HG03039 (cell line): ENCODE results near the gene RAB20.
"Not testable (repeated sequence)": the region's sequence is repeated elsewhere in the genome, so short reads cannot be mapped to it uniquely, and the experiment has no call there.

Experiments
- ATAC-seq: cut with Tn5 transposase; IDR thresholded peaks from one replicate; pipeline ENCODE4 v1.9.1; 2021; ENCODE audit warnings: mild to moderate bottlenecking, moderate library complexity; ENCODE audit not compliant: unreplicated experiment

Gene RAB20

GRCh38 chr13:110512198-110512740, 49.3 kb downstream of the RAB20 start:
- no peak for ATAC-seq

DNA sequence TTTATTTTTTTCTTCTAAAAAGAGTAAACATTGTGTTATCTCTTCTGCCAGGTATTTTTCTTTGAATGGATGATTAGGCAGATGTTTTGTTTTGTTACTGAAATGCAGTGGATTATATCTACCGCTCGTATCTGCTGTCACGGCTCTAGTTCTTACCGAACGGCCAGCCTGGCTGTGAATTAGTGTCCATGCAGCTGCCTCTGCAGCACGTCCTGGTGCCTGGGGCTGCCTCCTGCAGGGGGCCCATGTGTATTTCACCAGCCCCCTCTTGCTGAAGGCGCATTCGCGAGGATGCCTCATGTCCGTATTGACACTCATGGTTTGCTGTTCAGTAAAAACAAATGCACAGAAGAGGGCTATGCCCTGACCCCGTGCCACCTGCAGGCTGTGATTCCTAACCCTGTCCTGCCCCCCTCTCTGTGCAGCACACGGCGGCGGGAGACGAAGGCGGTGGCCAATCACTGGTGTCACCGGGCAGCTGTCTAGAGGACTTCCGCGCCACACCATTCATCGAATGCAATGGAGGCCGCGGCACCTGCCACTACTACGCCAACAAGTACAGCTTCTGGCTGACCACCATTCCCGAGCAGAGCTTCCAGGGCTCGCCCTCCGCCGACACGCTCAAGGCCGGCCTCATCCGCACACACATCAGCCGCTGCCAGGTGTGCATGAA, 49.9 kb downstream of the RAB20 start:
- no peak for ATAC-seq

DNA sequence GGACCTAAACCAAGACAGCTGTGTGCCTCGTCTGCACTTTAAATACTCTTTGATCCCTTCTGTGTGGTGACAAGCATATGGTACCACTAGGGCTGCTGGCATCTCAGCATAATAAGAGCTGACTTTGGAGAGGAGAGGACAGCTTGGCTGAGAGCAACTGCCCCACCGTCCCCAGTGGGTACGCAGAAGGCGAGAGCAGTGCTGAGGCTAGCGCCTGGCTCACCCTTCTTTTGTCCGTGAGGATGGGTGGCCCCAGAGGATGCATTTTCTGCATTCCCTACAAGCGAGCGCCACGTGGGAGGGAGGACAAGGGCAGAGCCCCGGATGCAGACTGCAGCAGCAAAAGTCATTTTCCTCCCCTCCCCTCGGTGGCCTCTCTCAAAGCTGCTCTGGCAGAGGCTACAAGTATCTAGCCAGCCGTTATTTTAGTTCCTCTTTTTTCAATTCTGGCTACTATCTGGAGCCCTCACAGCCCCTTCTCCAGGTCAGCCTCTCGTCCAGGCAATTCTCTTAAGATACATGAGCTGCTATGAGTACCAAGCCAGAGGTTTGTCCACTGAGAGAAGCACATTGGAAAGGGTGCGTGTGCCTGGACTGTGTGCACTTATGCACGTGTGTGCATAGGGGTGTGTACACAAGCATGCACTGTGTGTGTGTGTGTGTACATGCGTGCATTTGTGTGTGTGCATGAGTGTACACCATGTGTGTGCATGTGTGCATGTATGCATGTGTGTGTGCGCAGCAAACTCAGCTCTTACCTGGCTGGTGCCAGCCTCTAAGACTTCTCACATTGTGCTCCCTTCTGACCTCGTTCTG, 51.3 kb downstream of the RAB20 start:
- peak; percentile 54 for ATAC-seq

DNA sequence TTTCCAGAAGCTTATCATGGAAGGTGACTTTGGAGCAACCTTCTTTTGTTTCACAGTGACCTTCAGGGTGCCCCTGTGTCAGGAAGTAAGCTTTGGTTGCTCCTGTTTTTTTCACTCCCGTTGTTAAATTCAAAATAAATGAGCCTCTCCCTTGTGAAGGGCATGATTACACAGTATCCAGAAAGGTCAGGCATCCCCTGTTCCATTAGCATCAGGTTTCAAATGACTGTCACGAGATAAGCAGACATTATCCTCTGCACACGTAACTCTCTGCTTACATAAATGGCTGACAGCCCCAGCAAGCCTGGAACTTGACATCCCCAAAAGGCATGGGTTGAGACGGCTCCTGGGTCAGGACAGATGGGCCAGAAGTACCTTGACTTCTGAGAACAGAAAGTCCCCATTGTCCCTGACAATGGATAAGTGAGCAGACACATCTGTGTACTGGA, 52.0 kb downstream of the RAB20 start:
- ATAC-seq: no peak

DNA sequence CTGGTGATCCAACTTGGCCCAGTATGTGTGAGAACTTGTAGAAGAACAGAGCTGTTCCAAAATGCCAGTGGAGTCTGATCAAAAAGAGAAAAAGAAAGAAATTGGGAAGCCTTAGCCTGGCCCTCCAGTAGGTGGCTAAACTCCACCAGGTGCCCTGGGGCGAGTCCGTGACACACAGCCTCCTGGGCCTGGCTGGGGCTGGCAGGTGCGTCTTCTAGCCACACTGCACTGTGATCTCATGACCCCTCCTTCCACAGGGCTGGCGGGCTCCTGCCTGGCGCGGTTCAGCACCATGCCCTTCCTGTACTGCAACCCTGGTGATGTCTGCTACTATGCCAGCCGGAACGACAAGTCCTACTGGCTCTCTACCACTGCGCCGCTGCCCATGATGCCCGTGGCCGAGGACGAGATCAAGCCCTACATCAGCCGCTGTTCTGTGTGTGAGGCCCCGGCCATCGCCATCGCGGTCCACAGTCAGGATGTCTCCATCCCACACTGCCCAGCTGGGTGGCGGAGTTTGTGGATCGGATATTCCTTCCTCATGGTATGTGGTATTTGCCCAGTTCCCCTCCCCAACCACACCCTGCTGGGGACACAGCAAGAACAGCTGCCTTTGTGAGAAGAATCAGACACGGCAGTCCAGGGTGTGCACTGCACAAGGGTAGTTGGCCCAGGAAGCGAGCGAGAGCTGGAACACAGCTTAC, 53.7 kb downstream of the RAB20 start:
- no peak for ATAC-seq

- ATAC-seq: no peak
Observed at GRCh38 chr13:110506859-110507566, 54.5 kb downstream of the RAB20 start.

DNA sequence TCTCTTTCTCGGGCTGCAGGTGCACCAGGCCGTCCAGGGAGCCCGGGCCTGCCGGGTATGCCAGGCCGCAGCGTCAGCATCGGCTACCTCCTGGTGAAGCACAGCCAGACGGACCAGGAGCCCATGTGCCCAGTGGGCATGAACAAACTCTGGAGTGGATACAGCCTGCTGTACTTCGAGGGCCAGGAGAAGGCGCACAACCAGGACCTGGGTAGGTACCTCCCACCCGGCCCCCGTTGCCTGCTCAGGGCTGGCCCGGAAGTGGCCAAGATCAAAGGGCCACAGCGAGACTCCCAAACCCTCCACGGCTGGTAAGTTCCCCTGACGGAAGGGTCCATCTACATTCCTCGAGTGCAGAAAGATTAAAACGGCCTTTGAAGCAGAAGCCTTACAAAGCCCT, 55.1 kb downstream of the RAB20 start:
- ATAC-seq: no peak

GRCh38 chr13:110505594-110505993, 55.9 kb downstream of the RAB20 start:
- no peak for ATAC-seq

DNA sequence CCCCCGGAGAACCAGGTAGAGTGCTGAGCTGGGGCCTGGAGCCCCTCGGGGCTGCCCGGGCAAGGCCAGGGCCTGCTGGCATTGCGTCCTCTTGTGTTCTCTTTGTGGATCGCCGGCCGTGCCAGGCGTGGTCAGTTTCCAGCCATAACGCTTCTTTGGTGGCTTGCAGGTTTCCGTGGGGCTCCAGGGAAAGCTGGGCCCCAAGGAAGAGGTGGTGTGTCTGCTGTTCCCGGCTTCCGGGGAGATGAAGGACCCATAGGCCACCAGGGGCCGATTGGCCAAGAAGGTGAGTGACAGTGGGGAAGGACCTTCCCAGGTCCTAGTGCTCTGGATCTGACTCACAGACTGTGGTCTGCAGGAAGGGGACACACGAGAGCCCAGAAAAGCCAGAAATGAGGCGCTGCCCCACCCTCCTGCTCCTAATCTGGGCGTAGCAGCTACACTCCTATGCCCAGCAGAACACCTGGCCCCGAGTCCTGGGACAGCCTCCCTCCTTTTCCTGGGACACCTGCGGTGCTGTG, 57.5 kb downstream of the RAB20 start:
- no peak for ATAC-seq

DNA sequence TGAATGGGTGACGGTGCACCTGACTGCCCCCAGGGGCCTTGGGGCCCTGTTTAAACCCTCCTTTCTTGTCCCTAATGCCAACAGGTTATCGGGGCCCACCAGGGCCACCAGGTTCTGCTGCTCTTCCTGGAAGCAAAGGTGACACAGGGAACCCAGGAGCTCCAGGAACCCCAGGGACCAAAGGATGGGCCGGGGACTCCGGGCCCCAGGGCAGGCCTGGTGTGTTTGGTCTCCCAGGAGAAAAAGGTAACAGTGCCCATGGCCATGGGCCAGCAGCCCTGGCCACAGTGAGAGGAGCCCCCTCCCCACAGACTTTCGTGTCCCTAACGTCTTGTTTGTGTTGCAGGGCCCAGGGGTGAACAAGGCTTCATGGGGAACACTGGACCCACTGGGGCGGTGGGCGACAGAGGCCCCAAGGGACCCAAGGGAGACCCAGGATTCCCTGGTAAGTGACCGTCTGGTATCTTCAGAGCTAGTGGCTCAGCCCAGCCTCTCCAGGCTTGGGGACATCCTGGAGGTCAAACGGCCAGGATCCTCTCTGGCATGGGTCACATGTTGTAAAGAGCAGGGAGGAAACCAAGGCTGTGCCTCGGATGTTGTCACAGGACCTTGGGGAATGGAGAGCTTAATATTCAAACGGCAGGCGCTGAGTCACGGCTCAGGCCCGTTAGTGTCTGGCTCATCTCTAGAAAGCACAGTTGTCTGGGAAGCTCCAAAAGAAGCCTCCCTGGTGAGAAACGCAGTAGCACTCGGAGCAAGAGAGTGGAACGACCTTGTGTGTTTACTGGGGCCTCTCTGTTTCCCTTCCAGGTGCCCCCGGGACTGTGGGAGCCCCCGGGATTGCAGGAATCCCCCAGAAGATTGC, 58.3 kb downstream of the RAB20 start:
- ATAC-seq: no peak

GRCh38 chr13:110501188-110501587, 60.3 kb downstream of the RAB20 start:
- ATAC-seq: no peak

DNA sequence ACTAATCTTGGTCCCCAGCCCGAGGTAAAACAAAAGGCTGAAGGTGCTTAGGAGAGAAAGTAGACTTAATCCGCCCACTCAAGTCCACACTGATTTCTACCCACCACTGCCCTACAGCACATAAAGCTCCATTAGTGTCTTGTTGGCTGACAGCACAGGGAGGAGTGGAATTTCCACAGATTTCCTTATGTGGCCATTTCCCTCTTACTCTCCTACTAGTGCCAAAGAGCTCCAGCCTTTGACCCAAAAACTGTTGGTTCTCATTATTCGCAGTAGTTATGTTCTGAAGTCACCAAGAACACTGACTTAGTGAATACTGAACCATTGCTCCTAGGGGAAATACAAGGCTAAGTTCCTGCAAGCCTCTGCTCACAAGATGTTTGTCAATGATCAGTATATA, 61.2 kb downstream of the RAB20 start:
- ATAC-seq: no peak

DNA sequence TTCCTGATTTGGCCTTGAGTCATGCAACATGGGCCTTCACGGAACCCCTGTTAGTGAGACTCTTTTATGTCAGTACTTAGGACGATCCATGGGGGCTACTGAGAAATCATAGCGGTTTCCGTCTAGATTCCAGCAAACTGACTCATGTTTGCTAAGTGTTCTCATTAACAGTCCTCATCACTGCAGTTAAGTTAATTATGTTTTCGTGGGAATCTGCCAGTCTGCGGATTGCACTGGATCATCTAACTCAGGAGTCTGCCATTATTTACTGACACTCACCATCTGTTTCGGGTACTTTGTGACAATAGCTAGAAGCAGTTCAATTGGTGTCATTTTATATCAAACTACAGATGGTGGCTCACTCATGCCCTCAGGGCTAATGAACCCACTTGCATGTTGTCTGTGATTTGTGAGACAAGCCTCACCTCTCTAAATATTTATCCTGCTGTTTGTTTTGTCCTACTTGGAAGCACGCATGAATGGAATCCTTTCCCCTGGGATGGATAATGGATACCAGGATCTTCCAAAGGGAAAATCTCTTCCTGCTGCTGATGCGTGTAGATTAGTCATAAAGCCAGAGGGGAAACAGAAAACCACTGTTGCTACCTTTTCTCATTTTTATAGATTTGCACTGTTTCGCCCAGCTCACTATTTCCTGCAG, 61.8 kb downstream of the RAB20 start:
- ATAC-seq: no peak

DNA sequence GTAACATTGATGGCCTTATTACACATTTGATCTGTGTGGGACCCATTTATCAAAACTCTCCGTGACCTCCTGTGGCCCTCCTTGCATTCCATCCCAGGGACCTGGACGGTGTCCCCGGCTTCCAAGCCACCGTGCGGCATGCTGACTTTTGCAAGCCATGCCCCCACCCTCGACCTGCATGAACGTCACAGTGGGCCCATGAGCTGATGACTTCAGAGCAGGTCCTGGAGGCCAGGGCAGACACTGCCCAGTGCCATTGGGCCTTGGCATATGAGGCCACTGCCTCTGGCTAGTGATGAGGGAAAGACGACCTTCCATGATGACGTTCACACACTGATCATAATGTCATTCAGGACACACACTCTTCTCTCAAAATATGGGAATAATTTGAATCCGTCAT, 62.8 kb downstream of the RAB20 start:
- no peak for ATAC-seq

DNA sequence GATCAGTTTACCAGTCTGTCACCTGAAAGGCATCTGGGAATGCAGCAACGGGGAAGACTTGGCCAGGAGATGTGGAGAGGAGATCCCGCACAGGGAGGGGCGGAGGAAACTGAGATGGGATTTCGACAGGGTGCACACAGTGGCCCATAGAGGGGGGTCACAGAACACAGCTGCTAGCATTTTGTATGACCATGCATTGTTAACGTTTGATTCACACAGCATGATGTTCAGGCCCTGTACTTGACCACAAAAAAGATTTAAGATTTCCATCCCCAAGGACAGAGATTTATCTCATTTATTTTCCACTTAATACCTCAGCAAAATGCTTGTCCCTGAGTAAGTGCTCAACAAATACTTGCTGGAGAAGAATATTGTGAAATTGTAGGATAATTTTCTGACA, 63.2 kb downstream of the RAB20 start:
- no peak for ATAC-seq

- ATAC-seq: not testable (repeated sequence)
Observed at GRCh38 chr13:110497896-110498295, 63.6 kb downstream of the RAB20 start.

DNA sequence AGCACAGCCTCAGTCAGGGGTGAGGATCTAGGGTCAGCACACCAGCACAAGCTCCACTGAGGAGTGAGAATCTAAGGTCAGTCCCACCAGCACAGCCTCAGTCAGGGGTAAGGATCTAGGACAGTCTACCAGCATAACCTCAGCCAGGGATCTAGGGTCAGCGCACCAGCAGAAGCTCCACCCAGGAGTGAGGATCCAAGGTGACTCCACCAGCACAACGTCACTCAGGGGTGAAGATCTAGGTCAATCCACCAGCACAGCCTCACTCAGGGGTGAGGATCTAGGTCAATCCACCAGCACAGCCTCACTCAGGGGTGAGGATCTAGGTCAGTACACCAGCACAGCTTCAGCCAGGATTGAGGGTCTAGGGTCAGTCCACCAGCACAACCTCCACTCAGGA, 64.5 kb downstream of the RAB20 start:
- ATAC-seq: no peak

DNA sequence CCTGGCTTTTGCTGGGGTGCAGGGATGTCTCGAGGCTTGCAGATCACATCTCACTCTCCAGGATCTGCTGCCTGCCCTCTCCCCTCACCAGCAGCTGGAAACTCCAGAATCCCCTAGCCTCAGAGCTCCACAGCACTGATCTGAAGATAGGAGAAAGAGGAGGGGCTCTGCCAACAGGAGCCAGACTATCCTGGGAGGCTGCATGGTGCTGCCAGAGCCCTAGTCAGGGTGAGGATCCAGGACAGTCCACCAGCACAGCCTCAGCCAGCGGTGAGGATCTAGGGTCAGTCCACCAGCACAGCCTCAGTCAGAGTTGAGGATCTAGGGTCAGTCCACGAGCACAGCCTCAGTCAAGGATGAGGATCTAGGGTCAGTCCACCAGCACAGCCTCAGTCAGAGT, 65.2 kb downstream of the RAB20 start:
- no peak for ATAC-seq

- no peak for ATAC-seq
Observed at GRCh38 chr13:110495881-110496280, 65.6 kb downstream of the RAB20 start.
